Measurements from ENCODE around the gene ESYT2.
A peak's percentile ranks its signal among the peaks of the same experiment; 100 is the strongest.

The ESYT2 gene

GRCh38 chr7:158740657-158741293, 88.5 kb downstream of the ESYT2 start:
- DNase-seq, result peak; percentile 52

GRCh38 chr7:158740013-158740656, 89.2 kb downstream of the ESYT2 start:
- peak; percentile 50 for DNase-seq

- no peak for DNase-seq
Measured at GRCh38 chr7:158738841-158739240, 90.5 kb downstream of the ESYT2 start.

GRCh38 chr7:158737064-158737695, 92.1 kb downstream of the ESYT2 start:
- DNase-seq, result peak; percentile 32

GRCh38 chr7:158735935-158736334, 93.4 kb downstream of the ESYT2 start:
- DNase-seq, result peak; percentile 26

- DNase-seq, result no peak
Measured at GRCh38 chr7:158734861-158735260, 94.4 kb downstream of the ESYT2 start.

- DNase-seq, result peak; percentile 48
Measured at GRCh38 chr7:158733775-158734494, 95.4 kb downstream of the ESYT2 start.

GRCh38 chr7:158733220-158733519, 96.1 kb downstream of the ESYT2 start:
- no peak for DNase-seq

GRCh38 chr7:158732494-158733219, 96.7 kb downstream of the ESYT2 start:
- no peak for DNase-seq

GRCh38 chr7:158731761-158732160, 97.5 kb downstream of the ESYT2 start:
- DNase-seq, result no peak

GRCh38 chr7:158730383-158731346, 98.6 kb downstream of the ESYT2 start:
- DNase-seq, result peak; percentile 11

- DNase-seq, result peak; percentile 45
Measured at GRCh38 chr7:158729646-158730382, 99.5 kb downstream of the ESYT2 start.

GRCh38 chr7:158728911-158729645, 100.2 kb downstream of the ESYT2 start:
- peak; percentile 21 for DNase-seq

- DNase-seq, result no peak
Measured at GRCh38 chr7:158727690-158728089, 101.6 kb downstream of the ESYT2 start.

- DNase-seq, result no peak
Measured at GRCh38 chr7:158726277-158726807, 103.0 kb downstream of the ESYT2 start.

GRCh38 chr7:158725506-158725800, 103.9 kb downstream of the ESYT2 start:
- no peak for DNase-seq

- no peak for DNase-seq
Measured at GRCh38 chr7:158724658-158725505, 104.4 kb downstream of the ESYT2 start.

GRCh38 chr7:158723714-158724385, 105.5 kb downstream of the ESYT2 start:
- no peak for DNase-seq

- DNase-seq, result no peak
Measured at GRCh38 chr7:158723266-158723665, 106.0 kb downstream of the ESYT2 start.
